SH-SY5Y (cell line): Measurements from ENCODE around the gene KRT39.

Experiments
- GATA2 ChIP-seq: IDR thresholded peaks from 2 replicates; pipeline ENCODE4 v1.6.1; 2011; ENCODE audit warnings: mild to moderate bottlenecking, low read depth, low read length
- GATA3 ChIP-seq: IDR thresholded peaks from 2 replicates; pipeline ENCODE4 v1.6.1; 2011; ENCODE audit warnings: low read depth, mild to moderate bottlenecking, low read length, moderate library complexity

GRCh38 chr17:41002814-41003213, 36.1 kb upstream of the KRT39 start:
- no peak for TF ChIP-seq GATA2
- TF ChIP-seq GATA3: no peak
